Neuronal stem cell (in vitro differentiated cells): ENCODE data around the gene LDLRAD2.

ENCODE experiments used
- DNase-seq: peaks from one replicate; pipeline ENCODE4 v3.0.0-alpha.2; 2013; ENCODE audit warnings: low spot score
- H2AFZ ChIP-seq: one replicate; pipeline ENCODE4 v1.6.1; 2013; ENCODE audit warnings: mild to moderate bottlenecking, low read length, inconsistent platforms
- H2AK5ac ChIP-seq: 2 replicates; pipeline ENCODE4 v1.6.1; 2013; ENCODE audit warnings: low read depth, mild to moderate bottlenecking, inconsistent platforms, low read length, moderate library complexity, mixed read lengths
- H2BK120ac ChIP-seq: 2 replicates; pipeline ENCODE4 v1.6.1; 2013; ENCODE audit warnings: low read depth, mild to moderate bottlenecking, inconsistent platforms, low read length, moderate library complexity, mixed read lengths
- H2BK12ac ChIP-seq: one replicate; pipeline ENCODE4 v1.6.1; 2013; ENCODE audit warnings: low read length, inconsistent platforms
- H2BK15ac ChIP-seq: 2 replicates; pipeline ENCODE4 v1.6.1; 2013; ENCODE audit warnings: mild to moderate bottlenecking, low read length, inconsistent platforms, mixed read lengths
- H2BK5ac ChIP-seq: one replicate; pipeline ENCODE4 v1.6.1; 2013; ENCODE audit warnings: inconsistent platforms, mild to moderate bottlenecking, low read length, moderate library complexity
- H3K14ac ChIP-seq: one replicate; pipeline ENCODE4 v1.6.1; 2013; ENCODE audit warnings: low read length, inconsistent platforms
- H3K18ac ChIP-seq: 2 replicates; pipeline ENCODE4 v1.6.1; 2013; ENCODE audit warnings: low read length, inconsistent platforms
- H3K23ac ChIP-seq: 2 replicates; pipeline ENCODE4 v1.6.1; 2013; ENCODE audit warnings: low read depth, mild to moderate bottlenecking, mixed read lengths, low read length, inconsistent platforms; ENCODE audit not compliant: poor library complexity
- H3K27ac ChIP-seq: replicated peaks from 3 replicates; pipeline ENCODE4 v1.5.1; 2013; ENCODE audit warnings: low read length, inconsistent platforms
- H3K27me3 ChIP-seq, 3 experiments: 2 replicates each; pipeline ENCODE4 v1.6.1; 2013; ENCODE audit warnings: low read length in 3 of 3, mild to moderate bottlenecking in 2 of 3, inconsistent platforms in 1 of 3, low read depth in 1 of 3, mixed read lengths in 1 of 3, moderate library complexity in 1 of 3; ENCODE audit not compliant: control insufficient read depth in 3 of 3, insufficient read depth in 3 of 3
- H3K36me3 ChIP-seq, 2 donors: replicated peaks in 1 of 2; 2 replicates each; pipeline ENCODE4 v1.6.1; 2013; ENCODE audit warnings: low read length in 2 of 2; ENCODE audit not compliant: control insufficient read depth in 2 of 2, insufficient read depth in 2 of 2
- H3K4ac ChIP-seq: 2 replicates; pipeline ENCODE4 v1.6.1; 2013; ENCODE audit warnings: inconsistent platforms, mild to moderate bottlenecking, low read length, moderate library complexity
- H3K4me1 ChIP-seq, 2 donors: 1 replicate in 1 of 2; 2 replicates in 1 of 2; pipeline ENCODE4 v1.6.1; 2013; ENCODE audit warnings: low read length in 2 of 2, low read depth in 1 of 2; ENCODE audit not compliant: control insufficient read depth in 2 of 2, insufficient read depth in 1 of 2
- H3K4me2 ChIP-seq: one replicate; pipeline ENCODE4 v1.6.1; 2013; ENCODE audit warnings: mild to moderate bottlenecking, low read length, inconsistent platforms; ENCODE audit not compliant: insufficient read depth, poor library complexity, severe bottlenecking
- H3K4me3 ChIP-seq, 2 donors: 2 replicates each; pipeline ENCODE4 v1.5.1; 2013; ENCODE audit warnings: low read length in 2 of 2, mild to moderate bottlenecking in 2 of 2, inconsistent platforms in 1 of 2, moderate library complexity in 1 of 2
- H3K79me1 ChIP-seq: one replicate; pipeline ENCODE4 v1.6.1; 2013; ENCODE audit warnings: low read depth, mild to moderate bottlenecking, inconsistent platforms, low read length, moderate library complexity
- H3K9ac ChIP-seq: one replicate; pipeline ENCODE4 v1.6.1; 2013; ENCODE audit warnings: mild to moderate bottlenecking, low read depth, low read length, inconsistent platforms; ENCODE audit not compliant: poor library complexity
- H3K9me3 ChIP-seq, 2 donors: replicated peaks in 1 of 2; 2 replicates each; pipeline versions ENCODE3 to v1.6.1; 2013; ENCODE audit warnings: low read length in 2 of 2, mild to moderate bottlenecking in 2 of 2, inconsistent platforms in 1 of 2, low read depth in 1 of 2, mixed read lengths in 1 of 2, moderate library complexity in 1 of 2; ENCODE audit not compliant: control insufficient read depth in 2 of 2, insufficient read depth in 1 of 2
- H4K8ac ChIP-seq: one replicate; pipeline ENCODE4 v1.6.1; 2013; ENCODE audit warnings: low read depth, mild to moderate bottlenecking, inconsistent platforms, low read length, moderate library complexity
- H4K91ac ChIP-seq: one replicate; pipeline ENCODE4 v1.6.1; 2013; ENCODE audit warnings: low read length, low read depth, mild to moderate bottlenecking, inconsistent platforms; ENCODE audit not compliant: poor library complexity
- WGBS, 2 donors: extraction: QIAGEN DNeasy Blood & Tissue Kit; methylation state at CpG; one replicate each; pipeline ENCODE4 v1.1.7; 2013; ENCODE audit warnings: missing lambda C conversion rate in 2 of 2, mixed read lengths in 1 of 2; ENCODE audit not compliant: insufficient read length in 2 of 2, insufficient replicate concordance in 1 of 2; ENCODE audit errors: extremely low coverage in 2 of 2; 5-methylcytosine and 5-hydroxymethylcytosine counted together

The LDLRAD2 gene

GRCh38 chr1:21786640-21787039 lies 25.4 kb upstream of the LDLRAD2 start:
- Histone ChIP-seq H2AK5ac (no peak overlapping the region), H3K27me3 (peaks cover 0 to 1% (median 0%) of the 10 kb centered on the region in 3 experiments), H3K4me1 (peaks cover 0 to 3% of the 10 kb centered on the region in 2 donors), H3K4me2 (no peak overlapping the region), H3K36me3 (no peaks in the 10 kb centered on the region), H3K23ac (no peak overlapping the region), H3K9me3 (no peaks in the 10 kb centered on the region), H2AFZ (no peak overlapping the region), H2BK12ac (no peak overlapping the region), H4K91ac (no peak overlapping the region), H3K9ac (no peak overlapping the region), H3K14ac (no peak overlapping the region), H3K4ac (no peak overlapping the region), H3K4me3 (no peak overlapping the region), H3K18ac (no peak overlapping the region), H2BK120ac (no peak overlapping the region), H3K79me1 (peaks cover 4% of the 10 kb centered on the region), H4K8ac (no peak overlapping the region), H2BK15ac (no peak overlapping the region), H2BK5ac (no peak overlapping the region), H3K27ac (no peak overlapping the region)
- no CpG with 5 or more reads among the region's 2 CpGs for WGBS, 2 donors
- DNase-seq, result no peak

DNA sequence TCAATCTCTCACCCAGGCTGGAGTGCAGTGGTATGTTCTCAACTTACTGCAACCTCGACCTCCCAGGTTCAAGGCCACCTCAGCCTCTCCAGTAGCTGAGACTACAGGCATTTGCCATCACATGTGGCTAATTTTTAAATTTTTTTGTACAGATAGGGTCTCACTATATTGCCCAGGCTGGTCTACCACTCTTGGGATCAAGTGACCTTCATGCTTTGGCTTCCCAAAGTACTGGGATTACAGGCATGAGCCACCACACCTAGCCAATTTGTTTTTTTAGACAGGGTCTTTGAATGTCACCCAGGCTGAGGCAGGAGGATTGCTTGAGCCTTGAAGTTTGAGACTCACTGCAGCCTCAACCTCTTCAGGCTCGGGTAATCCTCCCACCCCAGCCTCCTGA lies 19.0 kb upstream of the LDLRAD2 start:
- no peak for DNase-seq
- Histone ChIP-seq H3K9ac (no peak overlapping the region), H3K4ac (no peak overlapping the region), H2BK12ac (no peak overlapping the region), H2BK5ac (no peak overlapping the region), H2AFZ (no peak overlapping the region), H4K91ac (no peak overlapping the region), H3K27ac (no peak overlapping the region), H3K4me1 (no peaks in the 10 kb centered on the region), H3K4me2 (no peak overlapping the region), H4K8ac (no peak overlapping the region), H3K27me3 (no peaks in the 10 kb centered on the region), H3K79me1 (no peaks in the 10 kb centered on the region), H3K9me3 (peaks cover 0 to 4% of the 10 kb centered on the region in 2 donors), H3K18ac (no peak overlapping the region), H3K14ac (no peak overlapping the region), H3K4me3 (no peak overlapping the region), H3K23ac (no peak overlapping the region), H2BK15ac (no peak overlapping the region), H2AK5ac (no peak overlapping the region), H3K36me3 (no peaks in the 10 kb centered on the region), H2BK120ac (no peak overlapping the region)
- no CpG with 5 or more reads among the region's 2 CpGs for WGBS, 2 donors

GRCh38 chr1:21794656-21795055 lies 17.4 kb upstream of the LDLRAD2 start:
- no peaks in the 10 kb centered on the region for H3K36me3 ChIP-seq
- H3K79me1 ChIP-seq, result no peaks in the 10 kb centered on the region
- H3K4ac ChIP-seq, result no peak overlapping the region
- WGBS, 2 donors, result no CpG with 5 or more reads among the region's 2 CpGs
- H3K27ac ChIP-seq, result no peak overlapping the region
- no peak overlapping the region for H2BK12ac ChIP-seq
- H3K27me3 ChIP-seq, result no peaks in the 10 kb centered on the region
- H3K18ac ChIP-seq, result no peak overlapping the region
- no peak overlapping the region for H2BK5ac ChIP-seq
- no peak overlapping the region for H3K14ac ChIP-seq
- no peak overlapping the region for H2AK5ac ChIP-seq
- no peak overlapping the region for H3K9ac ChIP-seq
- no peak overlapping the region for H3K23ac ChIP-seq
- no peaks in the 10 kb centered on the region for H3K4me1 ChIP-seq
- no peak overlapping the region for H2BK15ac ChIP-seq
- no peak overlapping the region for H4K8ac ChIP-seq
- peaks cover 0 to 4% of the 10 kb centered on the region in 2 donors for H3K9me3 ChIP-seq
- no peak overlapping the region for H3K4me3 ChIP-seq
- H3K4me2 ChIP-seq, result no peak overlapping the region
- H4K91ac ChIP-seq, result no peak overlapping the region
- DNase-seq, result no peak
- H2BK120ac ChIP-seq, result no peak overlapping the region
- H2AFZ ChIP-seq, result no peak overlapping the region

DNA sequence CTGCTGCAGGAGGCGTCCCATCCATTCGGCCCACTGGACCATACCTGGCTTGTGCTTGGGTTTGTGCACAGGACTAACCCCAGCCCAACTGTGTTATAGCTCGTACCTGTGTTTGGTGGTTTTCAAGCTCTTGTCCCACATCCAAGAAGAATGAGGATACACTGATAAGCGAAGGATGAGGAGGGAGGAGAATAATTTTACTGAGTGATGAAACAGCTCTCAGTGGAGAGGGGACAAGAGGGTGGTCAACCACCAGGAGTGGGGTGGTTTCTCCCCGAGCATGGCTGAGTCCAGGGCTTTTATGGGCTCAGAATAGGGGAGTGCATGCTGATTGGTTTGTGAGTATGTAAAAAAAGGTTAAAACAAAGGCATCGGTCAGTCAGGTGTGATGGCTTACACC lies 17.0 kb upstream of the LDLRAD2 start:
- WGBS, 2 donors, result no CpG with 5 or more reads among the region's 6 CpGs

More for the DNA sequence above, 17.0 kb upstream of the LDLRAD2 start:
- Histone ChIP-seq H3K27ac (no peak overlapping the region), H2BK12ac (no peak overlapping the region), H3K18ac (no peak overlapping the region), H2BK120ac (no peak overlapping the region), H3K36me3 (no peaks in the 10 kb centered on the region), H2AK5ac (no peak overlapping the region), H2BK15ac (no peak overlapping the region), H3K23ac (no peak overlapping the region), H4K91ac (no peak overlapping the region), H3K27me3 (no peaks in the 10 kb centered on the region), H3K9ac (no peak overlapping the region), H2AFZ (no peak overlapping the region), H4K8ac (no peak overlapping the region), H3K4ac (no peak overlapping the region), H3K79me1 (no peaks in the 10 kb centered on the region), H2BK5ac (no peak overlapping the region), H3K4me1 (no peaks in the 10 kb centered on the region), H3K4me3 (no peak overlapping the region), H3K4me2 (no peak overlapping the region), H3K14ac (no peak overlapping the region), H3K9me3 (peaks cover 0 to 4% of the 10 kb centered on the region in 2 donors)
- DNase-seq, result no peak
